NCI-H460 (cell line): Measurements from ENCODE around the gene PSMD13. TPM values are rescaled to one million over a fixed set of nuclear protein-coding genes. Genes with fewer than 3 reads are reported as not detected.
A peak's percentile ranks its signal among the peaks of the same experiment; 100 is the strongest.

Experiments used
- DNase-seq: peaks from one replicate; pipeline ENCODE4 v3.0.0-alpha.2; 2016; ENCODE audit warnings: low read depth; ENCODE audit errors: extremely low read depth
- total RNA-seq: library from RNA; depleted of rRNA; stranded (reverse); fragments of >200 nt; shearing (Covaris generic); gene quantifications from 2 replicates; pipeline ENCODE4 v1.2.3, GENCODE V29; 2014

PSMD13 gene
- total RNA-seq, 1 experiment from 2014 or later: 72.8 TPM

DNA sequence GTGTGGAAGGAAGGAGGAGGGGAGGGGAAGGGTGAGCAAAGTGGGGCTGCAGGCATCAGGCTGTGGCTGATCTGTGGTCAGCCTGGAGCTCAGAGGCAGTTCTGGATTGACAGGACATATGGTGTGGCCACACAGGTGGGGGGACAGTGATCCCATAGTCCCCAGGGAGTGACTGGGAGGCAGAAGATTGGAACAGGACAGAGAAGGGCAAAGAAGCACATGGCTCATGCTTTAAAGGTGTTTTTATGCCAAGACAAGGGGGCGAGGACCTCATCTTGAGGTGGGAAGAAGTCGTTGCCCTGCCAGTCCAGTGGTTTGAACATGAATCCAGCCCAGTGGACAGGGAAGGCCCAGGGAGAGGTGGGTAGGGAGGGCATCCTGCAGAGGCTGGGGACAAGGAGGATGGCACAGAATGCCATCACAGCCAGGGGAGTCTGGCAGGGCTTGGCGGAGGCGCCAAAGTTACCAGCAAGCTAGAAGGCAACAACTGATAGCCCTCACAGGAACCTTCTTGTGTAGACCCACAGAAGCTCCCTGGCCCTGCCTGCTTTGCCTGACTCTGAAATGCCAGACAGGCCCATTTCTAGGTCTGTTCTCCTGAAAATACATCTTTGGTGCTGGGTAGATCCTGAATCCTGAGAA lies 32.7 kb upstream of the PSMD13 start:
- DNase-seq: no peak

DNA sequence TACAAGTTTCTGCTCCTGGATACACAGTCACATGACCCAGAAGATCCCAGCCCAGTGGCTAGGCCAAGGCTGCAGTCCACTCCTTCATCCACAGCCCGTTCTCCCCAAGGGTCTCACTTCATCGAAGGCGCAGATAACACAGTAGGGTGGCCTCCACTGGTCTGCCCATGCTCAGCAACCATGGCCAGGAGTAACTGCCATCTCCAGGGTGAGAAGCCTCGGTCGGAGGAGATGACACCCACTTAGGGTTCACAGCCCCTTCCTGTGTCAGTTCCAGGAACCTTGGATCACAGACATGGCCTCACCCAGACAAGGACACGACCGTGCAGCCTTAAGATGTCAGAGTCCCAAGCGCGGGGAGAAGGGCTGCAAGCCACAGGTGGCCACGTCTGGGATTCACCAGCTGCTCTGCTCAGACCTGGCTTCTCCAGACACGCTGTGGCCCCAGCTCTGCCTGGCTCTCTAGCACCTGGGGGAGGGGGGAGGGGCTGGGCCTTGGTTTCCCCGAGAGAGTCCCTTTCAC lies 32.1 kb upstream of the PSMD13 start:
- DNase-seq: no peak

DNA sequence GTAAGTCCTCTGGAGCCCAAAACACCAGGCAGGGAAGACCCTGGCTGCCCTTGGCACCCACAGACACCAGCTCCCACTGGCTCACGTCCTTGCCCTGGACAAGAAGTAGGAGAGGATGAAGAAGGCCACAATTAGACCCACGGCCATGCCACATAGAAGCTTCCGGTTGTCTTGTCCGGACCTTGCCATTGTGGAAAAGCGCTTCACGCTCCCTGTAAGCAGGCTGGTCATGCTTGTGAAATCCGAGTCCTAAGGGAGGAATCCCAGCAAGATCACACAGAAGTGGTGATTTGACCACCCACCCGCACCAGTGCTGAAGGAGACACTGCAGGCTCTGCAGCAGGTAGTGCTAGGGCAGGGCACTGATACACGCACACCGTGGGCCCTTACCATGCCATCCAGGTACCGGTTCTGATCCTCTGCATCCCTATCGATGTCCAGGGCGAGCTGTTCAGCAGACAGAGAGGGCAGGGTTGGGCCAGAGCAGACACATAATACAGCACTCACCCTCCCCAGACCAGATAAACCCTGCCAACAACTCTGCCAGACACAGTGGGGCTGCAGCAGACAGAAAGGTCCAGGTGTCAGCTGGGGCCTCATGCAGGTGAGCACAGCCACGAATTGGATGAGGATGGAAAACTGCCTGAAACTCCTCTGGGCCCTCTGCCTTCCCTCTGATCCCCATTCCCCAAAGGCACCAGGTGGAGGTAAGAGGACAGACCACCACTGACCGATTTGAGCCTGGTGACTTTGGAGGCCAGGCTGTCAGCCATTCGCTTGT lies 31.4 kb upstream of the PSMD13 start:
- DNase-seq: no peak

DNA sequence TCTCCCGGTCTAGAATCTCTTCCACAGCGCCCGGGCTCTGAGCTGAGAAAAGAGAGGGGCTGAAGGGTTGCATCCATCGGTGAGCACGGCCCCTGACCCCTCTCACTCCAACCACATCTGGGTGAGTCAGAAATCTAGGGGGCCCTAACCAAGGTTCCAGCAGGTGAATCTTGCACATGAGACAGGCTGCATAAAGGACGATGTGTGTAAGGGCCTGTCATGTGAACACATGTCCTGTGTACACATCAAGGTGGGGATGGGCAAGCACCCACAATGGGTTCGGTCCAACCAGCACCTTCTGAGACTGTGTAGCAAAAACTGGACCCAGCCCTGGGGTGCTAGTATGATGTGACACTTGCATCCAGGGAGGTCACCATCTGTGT lies 30.8 kb upstream of the PSMD13 start:
- no peak for DNase-seq

DNA sequence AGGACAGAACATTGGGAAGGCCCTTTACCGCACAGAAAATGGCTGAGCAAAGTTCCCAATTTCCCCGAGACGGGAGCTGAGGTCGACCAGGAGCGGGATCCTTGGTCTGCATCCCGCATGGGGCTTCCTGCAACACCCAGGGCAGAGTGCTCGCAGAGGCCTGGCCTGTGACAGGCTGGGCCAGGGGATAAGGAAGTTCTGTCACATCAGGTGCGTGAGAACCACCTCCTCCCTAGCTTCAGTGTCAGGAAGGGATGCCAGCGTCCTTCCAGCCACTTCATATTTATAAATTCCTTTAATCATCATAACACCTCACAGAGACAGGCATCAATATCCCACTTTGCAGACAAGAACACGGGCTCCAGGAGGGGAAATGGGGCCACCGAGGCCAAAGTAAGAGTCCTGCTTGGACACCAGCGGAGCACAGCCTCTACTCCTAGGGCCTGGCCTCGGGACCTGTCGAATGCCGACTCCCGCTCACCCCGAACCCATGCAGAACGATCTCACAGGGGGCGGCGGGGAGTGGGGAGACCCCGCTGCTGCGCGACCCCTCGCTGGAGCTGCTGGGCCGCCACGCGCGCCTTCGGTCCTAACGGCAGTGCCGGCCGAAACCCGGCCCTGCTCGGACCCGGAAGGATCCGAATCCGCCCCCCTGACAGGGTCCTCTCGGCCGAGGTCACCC lies 30.1 kb upstream of the PSMD13 start:
- no peak for DNase-seq

DNA sequence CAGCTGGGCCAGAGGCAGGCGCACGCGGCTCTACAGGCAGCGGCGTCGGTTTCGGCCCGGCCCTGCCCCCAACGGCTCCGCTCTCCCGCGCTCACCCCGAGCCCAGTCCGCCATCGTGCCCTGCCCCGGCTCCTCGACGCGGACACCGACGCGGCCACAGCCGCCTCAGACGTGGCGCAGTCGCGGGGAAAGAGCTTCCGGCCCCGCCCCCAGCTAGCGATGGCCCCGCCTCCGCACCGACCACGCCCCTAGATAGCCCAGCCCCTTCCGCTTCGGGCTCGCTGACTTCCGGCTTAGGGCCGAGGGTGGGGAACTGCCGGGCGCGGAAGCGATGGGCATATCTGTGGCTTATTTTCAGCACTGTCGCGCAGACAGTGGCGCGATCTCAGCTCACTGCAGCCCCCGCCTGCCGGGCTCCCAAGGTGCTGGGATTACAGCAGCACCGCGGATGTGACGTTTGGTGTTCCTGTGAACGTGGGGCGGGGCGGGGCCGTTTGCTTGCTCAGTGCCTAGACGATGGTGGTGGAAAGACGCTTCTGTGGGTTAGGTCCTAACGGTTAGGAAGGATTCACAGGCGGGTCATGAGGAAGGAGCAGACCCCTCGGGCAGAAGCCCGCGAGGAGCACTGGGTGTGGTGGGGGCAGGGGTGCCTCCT lies 29.4 kb upstream of the PSMD13 start, which contains the start of the genes BET1L and RIC8A:
BET1L (minus strand) TSS at position 192 of the 655 bp plus-strand sequence; CDS start at position 114, 78 bp downstream.
RIC8A (plus strand) TSS at position 501 of the 655 bp plus-strand sequence. CDS start 1,147 bp downstream, outside the sequence.
- peak; percentile 89 for DNase-seq

DNA sequence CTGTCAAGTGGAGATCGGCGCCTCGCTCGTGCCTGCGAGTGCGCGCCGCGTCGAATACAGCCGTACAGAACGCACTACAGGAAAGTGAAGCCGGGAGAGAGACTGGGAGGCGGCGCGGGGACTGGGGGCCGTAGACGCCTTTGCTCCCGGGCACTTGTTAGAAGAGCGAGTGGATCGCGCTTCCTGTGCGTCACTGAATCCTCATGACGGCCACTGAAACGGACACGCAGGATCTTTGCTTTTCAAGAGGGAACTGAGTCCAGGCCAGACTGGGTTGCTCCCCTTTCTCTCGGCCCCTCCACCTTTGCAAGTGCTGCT lies 29.0 kb upstream of the PSMD13 start:
- no peak for DNase-seq

DNA sequence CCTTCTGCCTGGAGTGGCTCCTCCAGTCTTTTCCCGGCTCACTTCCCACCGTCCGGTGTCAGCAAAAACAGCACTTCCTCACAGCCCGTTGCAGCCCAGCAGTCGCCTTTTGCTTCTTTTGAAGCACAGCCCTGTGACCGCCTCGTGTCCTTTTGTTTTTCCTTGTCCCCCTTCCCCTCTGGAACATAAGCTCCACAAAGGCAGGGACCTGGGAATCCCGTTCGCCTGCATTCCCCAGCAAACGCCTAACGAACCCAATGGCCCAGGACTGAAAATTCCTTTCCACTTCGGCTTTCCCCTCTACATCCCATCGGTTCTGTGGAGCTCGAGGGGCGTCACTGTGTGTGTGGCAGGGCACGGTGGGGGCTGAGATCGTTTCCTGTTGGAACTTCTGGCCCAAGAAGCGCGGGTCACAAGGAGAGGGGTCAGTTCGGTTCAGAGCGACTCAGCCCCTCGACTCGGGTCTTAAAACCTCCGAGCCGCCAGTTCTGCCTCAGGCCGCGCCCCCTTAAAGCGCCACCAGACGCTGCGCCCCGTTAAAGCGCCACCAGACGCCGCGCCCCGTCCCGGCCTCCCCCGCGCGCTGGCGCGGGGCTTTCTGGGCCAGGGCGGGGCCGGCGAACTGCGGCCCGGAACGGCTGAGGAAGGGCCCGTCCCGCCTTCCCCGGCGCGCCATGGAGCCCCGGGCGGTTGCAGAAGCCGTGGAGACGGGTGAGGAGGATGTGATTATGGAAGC lies 28.4 kb upstream of the PSMD13 start:
- peak; percentile 38 for DNase-seq

DNA sequence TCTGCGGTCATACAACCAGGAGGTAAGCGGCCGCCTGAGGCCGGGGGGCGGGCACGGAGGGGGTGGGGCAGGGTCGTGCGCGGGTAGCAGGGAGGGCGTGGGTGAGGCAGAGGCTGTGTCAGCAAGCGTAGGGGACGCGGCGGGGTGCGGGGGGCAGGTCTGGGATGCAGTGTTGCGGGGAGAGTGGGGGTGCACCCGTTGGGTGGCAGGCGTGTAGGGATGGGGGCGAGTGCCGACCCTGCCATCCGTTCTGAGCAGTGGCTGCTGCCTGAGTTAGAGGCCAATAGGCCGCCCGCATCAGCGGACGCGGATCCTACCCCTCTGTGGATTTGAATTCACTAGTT lies 27.9 kb upstream of the PSMD13 start:
- DNase-seq: no peak

DNA sequence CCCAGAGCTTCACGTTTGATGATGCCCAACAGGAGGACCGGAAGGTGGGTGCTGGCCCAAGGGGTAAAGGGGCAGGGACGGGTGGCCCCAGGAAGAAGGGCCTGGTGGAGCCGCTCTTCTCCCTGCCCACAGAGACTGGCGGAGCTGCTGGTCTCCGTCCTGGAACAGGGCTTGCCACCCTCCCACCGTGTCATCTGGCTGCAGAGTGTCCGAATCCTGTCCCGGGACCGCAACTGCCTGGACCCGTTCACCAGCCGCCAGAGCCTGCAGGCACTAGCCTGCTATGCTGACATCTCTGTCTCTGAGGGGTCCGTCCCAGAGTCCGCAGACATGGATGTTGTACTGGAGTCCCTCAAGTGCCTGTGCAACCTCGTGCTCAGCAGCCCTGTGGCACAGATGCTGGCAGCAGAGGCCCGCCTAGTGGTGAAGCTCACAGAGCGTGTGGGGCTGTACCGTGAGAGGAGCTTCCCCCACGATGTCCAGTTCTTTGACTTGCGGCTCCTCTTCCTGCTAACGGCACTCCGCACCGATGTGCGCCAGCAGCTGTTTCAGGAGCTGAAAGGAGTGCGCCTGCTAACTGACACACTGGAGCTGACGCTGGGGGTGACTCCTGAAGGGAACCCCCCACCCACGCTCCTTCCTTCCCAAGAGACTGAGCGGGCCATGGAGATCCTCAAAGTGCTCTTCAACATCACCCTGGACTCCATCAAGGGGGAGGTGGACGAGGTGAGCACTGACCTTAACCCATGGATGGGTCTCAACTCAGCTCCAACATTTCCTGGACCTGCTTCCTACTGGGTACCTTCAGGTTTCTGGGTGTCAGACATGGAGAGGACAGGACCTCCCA lies 27.3 kb upstream of the PSMD13 start:
- DNase-seq: no peak

DNA sequence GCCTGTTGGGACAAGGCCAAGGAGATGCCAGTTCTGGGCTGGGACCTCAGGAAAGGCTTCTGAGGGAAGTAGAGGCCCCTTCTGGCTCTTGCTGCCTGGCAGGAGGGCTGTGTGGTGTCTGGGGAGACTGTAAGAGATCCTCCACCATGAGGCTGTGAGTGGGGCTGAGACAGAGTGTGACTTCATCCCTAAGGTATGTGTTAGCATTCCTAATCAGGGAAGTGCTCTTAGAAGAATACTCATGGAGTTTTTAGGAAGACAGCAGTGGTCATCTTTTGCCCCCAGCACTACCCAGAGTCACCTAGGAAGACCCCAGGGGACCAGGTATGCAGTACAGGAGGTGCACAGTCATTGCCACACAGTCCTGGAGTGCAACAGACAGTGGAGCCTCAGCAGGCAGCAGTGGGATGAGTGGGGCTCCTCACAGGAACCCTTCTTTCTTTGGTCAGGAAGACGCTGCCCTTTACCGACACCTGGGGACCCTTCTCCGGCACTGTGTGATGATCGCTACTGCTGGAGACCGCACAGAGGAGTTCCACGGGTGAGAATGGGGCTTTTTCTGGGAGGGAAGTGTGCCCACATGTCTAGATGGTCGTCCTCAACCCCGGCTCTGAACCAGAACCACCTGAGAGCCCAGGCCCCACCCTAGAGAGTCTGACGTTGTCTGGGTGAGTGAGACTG lies 26.5 kb upstream of the PSMD13 start:
- no peak for DNase-seq

DNA sequence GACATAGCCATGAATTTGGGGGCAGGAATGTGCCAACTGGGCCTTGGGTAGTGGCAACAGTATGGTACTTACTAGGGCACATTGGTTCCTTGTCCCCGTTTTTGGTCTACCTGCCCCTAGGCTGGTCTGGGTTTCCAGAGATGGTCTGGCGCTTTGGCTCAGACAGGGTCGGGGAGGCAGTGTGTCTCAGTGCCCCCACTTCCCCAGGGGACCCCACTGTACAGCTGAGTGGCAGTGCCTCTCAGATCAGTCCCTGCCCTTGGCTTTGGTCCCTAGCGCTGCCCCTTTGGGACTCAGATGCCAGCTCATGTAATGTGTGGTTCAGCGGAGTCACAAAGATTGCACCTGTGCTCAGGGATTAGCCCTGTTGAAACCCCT lies 26.0 kb upstream of the PSMD13 start:
- no peak for DNase-seq

DNA sequence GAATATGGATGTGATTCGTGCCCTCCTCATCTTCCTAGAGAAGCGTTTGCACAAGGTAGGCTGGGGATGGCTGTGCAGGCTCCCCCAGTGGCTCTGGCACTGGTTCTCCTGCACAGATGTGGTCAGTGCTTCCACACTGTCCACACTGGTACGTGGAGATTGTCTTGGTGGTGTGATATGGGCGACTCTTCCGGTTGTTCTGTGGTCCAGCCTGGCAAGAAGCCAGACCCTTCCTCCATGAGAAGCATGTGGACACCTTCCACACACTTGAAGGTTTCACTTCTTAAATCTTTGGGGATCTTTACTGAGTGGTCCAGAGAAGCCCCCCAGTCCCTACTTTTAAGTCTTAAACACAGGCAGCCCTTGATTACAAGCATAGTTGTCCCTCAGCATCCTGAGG lies 25.5 kb upstream of the PSMD13 start:
- no peak for DNase-seq

DNA sequence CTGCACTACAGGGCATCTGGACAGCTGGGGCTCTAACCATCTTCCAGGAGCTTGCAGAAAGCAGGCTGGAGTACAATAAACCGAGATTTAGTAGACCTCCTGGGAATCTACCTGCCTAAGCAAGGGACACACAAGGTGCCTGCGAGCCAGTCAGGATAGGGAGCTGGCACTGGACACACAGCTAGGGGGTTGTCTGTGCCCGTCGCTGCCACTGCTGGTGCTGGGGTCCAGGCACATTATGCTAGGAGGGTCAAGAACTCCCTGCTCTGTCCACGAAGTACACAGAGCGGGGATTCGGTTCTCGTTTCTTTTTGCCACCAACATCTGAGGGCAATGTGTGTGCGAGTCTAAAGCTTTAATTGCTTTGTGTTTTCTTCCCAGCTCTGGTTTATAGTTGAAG lies 25.0 kb upstream of the PSMD13 start:
- DNase-seq: no peak

DNA sequence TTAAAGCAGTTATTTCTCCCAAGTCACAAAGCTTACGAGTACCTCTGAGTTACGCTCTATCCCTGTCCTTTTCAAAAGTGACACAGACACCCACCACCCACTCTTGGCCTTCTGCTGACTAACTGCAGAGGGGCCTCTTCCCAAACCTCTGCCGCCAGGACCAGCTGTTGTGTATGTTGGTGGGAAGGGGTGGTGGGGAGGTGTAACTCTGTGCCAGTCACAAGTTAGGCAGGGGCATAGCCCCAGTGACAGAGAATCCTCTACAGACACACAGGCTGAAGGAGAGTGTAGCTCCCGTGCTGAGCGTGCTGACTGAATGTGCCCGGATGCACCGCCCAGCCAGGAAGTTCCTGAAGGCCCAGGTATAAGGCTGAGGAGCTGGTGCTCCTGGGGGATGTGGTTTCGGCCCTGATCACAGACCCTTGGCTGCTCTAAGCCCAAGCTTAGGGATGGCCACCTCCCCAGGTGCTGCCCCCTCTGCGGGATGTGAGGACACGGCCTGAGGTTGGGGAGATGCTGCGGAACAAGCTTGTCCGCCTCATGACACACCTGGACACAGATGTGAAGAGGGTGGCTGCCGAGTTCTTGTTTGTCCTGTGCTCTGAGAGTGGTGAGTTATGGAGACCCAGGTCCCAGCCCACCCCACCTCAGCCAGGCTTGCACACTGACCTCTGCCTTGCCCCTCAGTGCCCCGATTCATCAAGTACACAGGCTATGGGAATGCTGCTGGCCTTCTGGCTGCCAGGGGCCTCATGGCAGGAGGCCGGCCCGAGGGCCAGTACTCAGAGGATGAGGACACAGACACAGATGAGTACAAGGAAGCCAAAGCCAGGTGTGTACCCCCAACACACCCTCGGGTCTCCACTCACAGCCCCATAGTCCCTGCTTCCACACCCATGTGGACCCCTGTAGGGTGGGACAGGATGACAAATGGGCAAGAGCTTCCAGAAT lies 24.4 kb upstream of the PSMD13 start:
- DNase-seq: no peak

DNA sequence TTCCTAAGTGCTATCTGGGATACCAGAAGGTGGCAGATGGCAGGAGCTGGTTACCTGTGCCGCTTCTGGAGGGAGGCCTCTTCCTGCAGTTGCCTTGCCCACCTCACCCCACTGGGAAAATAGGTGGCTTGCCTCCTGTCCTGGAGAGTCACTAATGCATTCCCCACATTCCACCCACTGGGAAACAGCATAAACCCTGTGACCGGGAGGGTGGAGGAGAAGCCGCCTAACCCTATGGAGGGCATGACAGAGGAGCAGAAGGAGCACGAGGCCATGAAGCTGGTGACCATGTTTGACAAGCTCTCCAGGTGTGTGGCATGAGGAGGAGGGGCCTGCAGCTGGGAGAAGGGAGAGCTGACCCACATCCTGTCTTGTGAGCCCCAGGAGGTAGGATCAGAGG lies 23.7 kb upstream of the PSMD13 start:
- no peak for DNase-seq

DNA sequence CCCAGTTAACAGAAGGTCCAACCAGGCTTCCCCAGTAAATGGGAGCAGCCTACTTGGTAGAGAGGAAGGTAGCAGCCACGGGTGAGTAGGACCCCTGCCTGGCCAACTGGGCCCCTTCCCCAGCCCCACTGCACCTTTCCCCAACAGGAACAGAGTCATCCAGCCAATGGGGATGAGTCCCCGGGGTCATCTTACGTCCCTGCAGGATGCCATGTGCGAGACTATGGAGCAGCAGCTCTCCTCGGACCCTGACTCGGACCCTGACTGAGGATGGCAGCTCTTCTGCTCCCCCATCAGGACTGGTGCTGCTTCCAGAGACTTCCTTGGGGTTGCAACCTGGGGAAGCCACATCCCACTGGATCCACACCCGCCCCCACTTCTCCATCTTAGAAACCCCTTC lies 22.7 kb upstream of the PSMD13 start:
- no peak for DNase-seq

DNA sequence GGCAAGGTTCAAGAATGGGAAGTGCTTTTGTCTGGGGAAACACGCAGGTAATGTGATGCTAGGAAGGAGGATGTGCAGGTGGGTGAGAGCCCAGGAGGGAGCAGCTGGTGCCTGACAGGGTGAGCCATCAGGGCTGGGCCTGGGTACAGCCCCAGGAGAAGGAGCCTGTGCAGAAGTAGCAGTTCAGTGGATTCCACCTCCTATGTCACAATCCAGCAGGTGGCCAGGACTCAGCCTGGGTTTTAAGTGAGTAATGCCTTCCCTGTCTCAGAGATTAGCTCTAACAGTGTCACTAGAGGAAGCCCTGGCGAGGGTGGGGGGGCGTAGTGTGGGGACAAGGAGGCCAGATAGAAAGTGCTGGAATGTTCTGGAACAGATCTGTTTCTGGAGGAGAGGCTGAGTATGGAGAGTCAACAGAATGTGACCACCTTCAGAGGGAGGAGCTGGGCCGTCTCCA lies 21.2 kb upstream of the PSMD13 start:
- DNase-seq: no peak
